PC-9 (cell line): ENCODE measurements around the gene CYFIP2. TPM values are rescaled to one million over a fixed set of nuclear protein-coding genes. Genes with fewer than 3 reads are reported as not detected.

Source experiments
- BruUV-seq: library from RNA; stranded (reverse); fragments of 400-500 nt; replicated peaks from 2 replicates; lab custom pipeline; 2021; lab: Mats Ljungman, UMichigan
- CTCF ChIA-PET: fragments of 300-600 bp; sonication (Branson Sonifier 250); formaldehyde crosslinking; loops from one replicate; lab custom pipeline; 2022; ENCODE audit warnings: antibody characterized with exemption; lab: Charles Lee
- POLR2A ChIA-PET: fragments of 300-600 bp; sonication (Branson Sonifier 250); formaldehyde crosslinking; loops from one replicate; lab custom pipeline; 2022; ENCODE audit warnings: antibody characterized with exemption; ENCODE audit not compliant: unreplicated experiment; lab: Charles Lee
- DNase-seq, 2 experiments: peaks; one replicate each; pipeline versions ENCODE4 v3.0.0 to v3.0.0-alpha.2; 2015 to 2022; ENCODE audit warnings: mixed read lengths in 1 of 2
- H2AFZ ChIP-seq: fragments of 200-600 bp; sonication (generic); 2 replicates; pipeline ENCODE4 v1.8.1; 2017; ENCODE audit warnings: antibody characterized with exemption
- H3F3A ChIP-seq: fragments of 200-600 bp; sonication (generic); 2 replicates; pipeline ENCODE4 v1.8.1; 2017; ENCODE audit warnings: antibody characterized with exemption, mild to moderate bottlenecking, low read depth; ENCODE audit not compliant: insufficient read depth
- H3K27ac ChIP-seq: fragments of 200-600 bp; sonication (generic); 2 replicates; pipeline ENCODE4 v1.6.1; 2016; ENCODE audit warnings: mixed run types
- H3K27me3 ChIP-seq: fragments of 200-600 bp; sonication (generic); 2 replicates; pipeline ENCODE4 v1.6.1; 2016; ENCODE audit warnings: low read depth, mixed run types; ENCODE audit not compliant: insufficient read depth
- H3K36me3 ChIP-seq: fragments of 200-600 bp; sonication (generic); 2 replicates; pipeline ENCODE4 v1.6.1; 2016; ENCODE audit warnings: low read depth, mixed run types
- H3K4me1 ChIP-seq: fragments of 200-600 bp; sonication (generic); replicated peaks from 2 replicates; pipeline ENCODE4 v1.6.1; 2016; ENCODE audit warnings: mixed run types; ENCODE audit not compliant: insufficient read depth
- H3K4me2 ChIP-seq: fragments of 200-600 bp; sonication (generic); 2 replicates; pipeline ENCODE4 v1.6.1; 2017; ENCODE audit warnings: mixed run types
- H3K4me3 ChIP-seq: fragments of 200-600 bp; sonication (generic); 2 replicates; pipeline ENCODE4 v1.6.1; 2016; ENCODE audit warnings: mixed run types
- H3K79me2 ChIP-seq: fragments of 200-600 bp; sonication (generic); 2 replicates; pipeline ENCODE4 v1.6.1; 2017; ENCODE audit warnings: low read depth, mixed run types
- H3K9me2 ChIP-seq: fragments of 200-600 bp; sonication (generic); 2 replicates; pipeline ENCODE4 v1.8.1; 2017; ENCODE audit warnings: mild to moderate bottlenecking; ENCODE audit not compliant: insufficient read depth
- H3K9me3 ChIP-seq: fragments of 200-600 bp; sonication (generic); 2 replicates; pipeline ENCODE4 v1.8.1; 2016; ENCODE audit warnings: low read depth; ENCODE audit not compliant: insufficient read depth
- H4K20me1 ChIP-seq: fragments of 200-600 bp; sonication (generic); 2 replicates; pipeline ENCODE4 v1.8.1; 2017; ENCODE audit not compliant: insufficient read depth
- EZH2 ChIP-seq: fragments of 200-600 bp; sonication (generic); IDR thresholded peaks from 2 replicates; pipeline ENCODE4 v1.8.0; 2017; ENCODE audit warnings: antibody characterized with exemption, low read depth
- intact Hi-C: fragments of 100-400 bp; cut with micrococcal nuclease; formaldehyde crosslinking; loops from one replicate; pipeline ENCODE4 v1.10.0; 2022; ENCODE audit not compliant: unreplicated experiment
- total RNA-seq: library from RNA; stranded (reverse); gene quantifications from 2 replicates; pipeline ENCODE4 v1.2.3, GENCODE V29; 2021
- TF ChIP-seq, protein P1 (sequence below): fragments of 200-600 bp; sonication (generic); conservative IDR thresholded peaks from 2 replicates; pipeline ENCODE4 v1.6.1; 2017; ENCODE audit warnings: mixed run types, antibody characterized with exemption, mild to moderate bottlenecking, moderate library complexity

CYFIP2 gene
- total RNA-seq, 1 experiment from 2014 or later = not detected

DNA sequence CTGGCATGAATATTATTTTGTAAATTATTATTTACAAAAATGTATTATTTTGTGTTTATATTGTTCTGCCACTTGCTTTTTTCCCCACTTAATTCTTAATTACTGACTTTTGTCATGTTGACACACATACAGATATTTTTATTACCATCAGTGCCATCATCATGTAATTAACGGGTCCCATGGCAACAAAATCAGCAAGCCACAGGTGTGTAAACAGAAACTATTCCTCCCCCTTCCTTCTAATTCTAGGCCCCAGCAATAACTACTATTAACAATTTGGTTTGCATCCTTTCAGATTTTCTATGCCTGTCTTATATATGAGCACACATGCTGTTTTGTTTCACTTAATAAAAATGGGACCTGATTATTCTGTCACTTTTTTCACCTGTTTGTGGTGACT, 29.3 kb downstream of the CYFIP2 start:
- no peak overlapping the region for H3K4me3 ChIP-seq
- H3K4me2 ChIP-seq = no peak overlapping the region
- H3F3A ChIP-seq = no peaks in the 10 kb centered on the region
- H3K27ac ChIP-seq = no peak overlapping the region
- DNase-seq = no peak
- TF ChIP-seq, protein P1, sequence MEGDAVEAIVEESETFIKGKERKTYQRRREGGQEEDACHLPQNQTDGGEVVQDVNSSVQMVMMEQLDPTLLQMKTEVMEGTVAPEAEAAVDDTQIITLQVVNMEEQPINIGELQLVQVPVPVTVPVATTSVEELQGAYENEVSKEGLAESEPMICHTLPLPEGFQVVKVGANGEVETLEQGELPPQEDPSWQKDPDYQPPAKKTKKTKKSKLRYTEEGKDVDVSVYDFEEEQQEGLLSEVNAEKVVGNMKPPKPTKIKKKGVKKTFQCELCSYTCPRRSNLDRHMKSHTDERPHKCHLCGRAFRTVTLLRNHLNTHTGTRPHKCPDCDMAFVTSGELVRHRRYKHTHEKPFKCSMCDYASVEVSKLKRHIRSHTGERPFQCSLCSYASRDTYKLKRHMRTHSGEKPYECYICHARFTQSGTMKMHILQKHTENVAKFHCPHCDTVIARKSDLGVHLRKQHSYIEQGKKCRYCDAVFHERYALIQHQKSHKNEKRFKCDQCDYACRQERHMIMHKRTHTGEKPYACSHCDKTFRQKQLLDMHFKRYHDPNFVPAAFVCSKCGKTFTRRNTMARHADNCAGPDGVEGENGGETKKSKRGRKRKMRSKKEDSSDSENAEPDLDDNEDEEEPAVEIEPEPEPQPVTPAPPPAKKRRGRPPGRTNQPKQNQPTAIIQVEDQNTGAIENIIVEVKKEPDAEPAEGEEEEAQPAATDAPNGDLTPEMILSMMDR = no peak
- no peak for TF ChIP-seq EZH2
- no peak overlapping the region for H2AFZ ChIP-seq
- peaks cover 38% of the 10 kb centered on the region for H3K27me3 ChIP-seq
- H3K36me3 ChIP-seq = no peaks in the 10 kb centered on the region
- no TSS peak for BruUV-seq
- H3K9me3 ChIP-seq = no peaks in the 10 kb centered on the region
- no peaks in the 10 kb centered on the region for H3K4me1 ChIP-seq
- H4K20me1 ChIP-seq = no peaks in the 10 kb centered on the region
- intact Hi-C loops = no loop called here
- ChIA-PET CTCF (no interaction called here), POLR2A (no interaction called here)
- H3K79me2 ChIP-seq = no peaks in the 10 kb centered on the region
- no peaks in the 10 kb centered on the region for H3K9me2 ChIP-seq

DNA sequence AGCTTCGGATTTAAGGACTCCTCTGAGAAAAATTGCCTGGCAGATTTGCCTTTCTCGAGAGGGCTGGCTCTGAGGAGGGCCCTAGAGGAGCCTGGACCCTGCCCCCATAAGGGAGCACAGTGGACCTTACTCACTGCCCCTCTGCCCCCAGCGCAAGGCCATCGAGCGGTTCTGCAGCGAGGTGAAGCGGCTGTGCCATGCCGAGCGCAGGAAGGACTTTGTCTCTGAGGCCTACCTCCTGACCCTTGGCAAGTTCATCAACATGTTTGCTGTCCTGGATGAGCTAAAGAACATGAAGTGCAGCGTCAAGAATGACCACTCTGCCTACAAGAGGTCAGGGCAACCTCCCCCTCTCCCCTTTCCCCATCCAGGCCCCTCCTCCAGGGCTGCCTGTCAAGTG, 34.6 kb downstream of the CYFIP2 start:
- TF ChIP-seq, protein P1 = no peak
- no peak for TF ChIP-seq EZH2
- Histone ChIP-seq H3K9me3 (no peaks in the 10 kb centered on the region), H3K36me3 (no peaks in the 10 kb centered on the region), H2AFZ (no peak overlapping the region), H3F3A (no peaks in the 10 kb centered on the region), H3K27ac (no peak overlapping the region), H3K27me3 (peaks cover 11% of the 10 kb centered on the region), H3K79me2 (no peaks in the 10 kb centered on the region), H3K4me2 (no peak overlapping the region), H3K9me2 (no peaks in the 10 kb centered on the region), H4K20me1 (no peaks in the 10 kb centered on the region), H3K4me1 (no peaks in the 10 kb centered on the region), H3K4me3 (no peak overlapping the region)
- CTCF ChIA-PET = no interaction called here
- DNase-seq = no peak
- no TSS peak for BruUV-seq
- intact Hi-C loops = no loop called here
- POLR2A ChIA-PET = no interaction called here

DNA sequence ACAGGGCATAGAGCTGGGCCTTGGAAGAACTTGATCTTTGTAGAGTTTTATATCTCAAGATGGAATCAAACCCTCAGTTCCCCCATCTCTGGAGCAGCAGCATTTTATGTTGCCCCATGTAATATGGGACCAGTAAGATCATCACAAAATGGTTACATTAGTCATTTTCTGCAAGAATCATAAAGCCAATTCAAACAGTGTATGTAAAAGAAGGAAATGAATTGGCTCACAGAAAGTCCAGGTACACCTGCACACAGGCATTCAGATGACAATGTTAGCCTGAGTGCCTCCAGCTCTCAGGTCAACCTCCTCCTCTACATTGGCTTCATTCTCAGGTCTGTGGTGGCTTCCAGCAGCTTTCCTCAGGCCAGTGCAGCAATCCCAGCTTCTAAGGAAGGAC, 35.1 kb downstream of the CYFIP2 start:
- TF ChIP-seq, protein P1 = no peak
- Histone ChIP-seq H3K27ac (no peak overlapping the region), H3K27me3 (peaks cover 7% of the 10 kb centered on the region), H3F3A (no peaks in the 10 kb centered on the region), H3K9me2 (no peaks in the 10 kb centered on the region), H4K20me1 (no peaks in the 10 kb centered on the region), H3K4me1 (no peaks in the 10 kb centered on the region), H3K9me3 (no peaks in the 10 kb centered on the region), H3K79me2 (no peaks in the 10 kb centered on the region), H2AFZ (no peak overlapping the region), H3K36me3 (no peaks in the 10 kb centered on the region), H3K4me3 (no peak overlapping the region), H3K4me2 (no peak overlapping the region)
- intact Hi-C loops = loop anchor here (1.0 kb wide), 1 partner anchor 19 kb away; no protein-coding TSS in a partner anchor
- ChIA-PET POLR2A (no interaction called here), CTCF (no interaction called here)
- no peak for DNase-seq
- no TSS peak for BruUV-seq
